ENCODE results near the gene LARGE1. TPM values are rescaled to one million over a fixed set of nuclear protein-coding genes. Genes with fewer than 3 reads are reported as not detected.

Gene LARGE1
- total RNA-seq, 1 experiment from 2014 or later, result 1.5 TPM

GRCh38 chr22:33807470-33807869, 112.8 kb downstream of the LARGE1 start:
- H3K27me3 ChIP-seq (ENCODE audit: insufficient read depth, low read length), result no peaks in the 10 kb centered on the region
- no peaks in the 10 kb centered on the region for H3K36me3 ChIP-seq (ENCODE audit: control insufficient read depth in 1 of 2, insufficient read depth in 2 of 2, low read length in 2 of 2)
- H3K79me2 ChIP-seq (ENCODE audit: insufficient read depth, low read length), result no peaks in the 10 kb centered on the region
- POLR2A ChIA-PET, result no interaction called here
- no peaks in the 10 kb centered on the region for H3K9me2 ChIP-seq (ENCODE audit: insufficient read depth)
- ATAC-seq, result no peak
- BruUV-seq (replicated peaks), result no TSS peak
- no peak overlapping the region for H3K4me3 ChIP-seq (replicated peaks in 1 of 2; ENCODE audit: low read depth in 1 of 2, low read length in 2 of 2)
- no peak overlapping the region for H3K9ac ChIP-seq (ENCODE audit: low read length)
- TF ChIP-seq EGR1 (IDR thresholded peaks at IDR 0.05; ENCODE audit: low read depth), result no peak
- TF ChIP-seq ZFX (IDR thresholded peaks at IDR 0.05), result no peak
- no peak for TF ChIP-seq ZNF274 (IDR thresholded peaks at IDR 0.05; ENCODE audit: low read depth, low read length)
- TF ChIP-seq CEBPB (IDR thresholded peaks at IDR 0.05; ENCODE audit: low read depth), result no peak
- no peak for TF ChIP-seq REST (IDR thresholded peaks at IDR 0.05; ENCODE audit: low read depth)
- TF ChIP-seq, protein P1, sequence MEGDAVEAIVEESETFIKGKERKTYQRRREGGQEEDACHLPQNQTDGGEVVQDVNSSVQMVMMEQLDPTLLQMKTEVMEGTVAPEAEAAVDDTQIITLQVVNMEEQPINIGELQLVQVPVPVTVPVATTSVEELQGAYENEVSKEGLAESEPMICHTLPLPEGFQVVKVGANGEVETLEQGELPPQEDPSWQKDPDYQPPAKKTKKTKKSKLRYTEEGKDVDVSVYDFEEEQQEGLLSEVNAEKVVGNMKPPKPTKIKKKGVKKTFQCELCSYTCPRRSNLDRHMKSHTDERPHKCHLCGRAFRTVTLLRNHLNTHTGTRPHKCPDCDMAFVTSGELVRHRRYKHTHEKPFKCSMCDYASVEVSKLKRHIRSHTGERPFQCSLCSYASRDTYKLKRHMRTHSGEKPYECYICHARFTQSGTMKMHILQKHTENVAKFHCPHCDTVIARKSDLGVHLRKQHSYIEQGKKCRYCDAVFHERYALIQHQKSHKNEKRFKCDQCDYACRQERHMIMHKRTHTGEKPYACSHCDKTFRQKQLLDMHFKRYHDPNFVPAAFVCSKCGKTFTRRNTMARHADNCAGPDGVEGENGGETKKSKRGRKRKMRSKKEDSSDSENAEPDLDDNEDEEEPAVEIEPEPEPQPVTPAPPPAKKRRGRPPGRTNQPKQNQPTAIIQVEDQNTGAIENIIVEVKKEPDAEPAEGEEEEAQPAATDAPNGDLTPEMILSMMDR (IDR thresholded peaks at IDR 0.05 in 2 of 3, conservative IDR thresholded peaks at IDR 0.05 in 1 of 3; ENCODE audit: borderline replicate concordance in 1 of 3, insufficient read depth in 1 of 3, low read depth in 2 of 3, low read length in 2 of 3), result no peak
- no peak for TF ChIP-seq SIN3A (IDR thresholded peaks at IDR 0.05; ENCODE audit: low read depth)
- no peak for TF ChIP-seq SP1 (IDR thresholded peaks at IDR 0.05; ENCODE audit: low read depth)
- no peak for TF ChIP-seq POLR2A (IDR thresholded peaks at IDR 0.05; ENCODE audit: borderline replicate concordance, extremely low read depth, insufficient read depth, insufficient read length)
- no peak for TF ChIP-seq FOSL1 (IDR thresholded peaks at IDR 0.05; ENCODE audit: low read depth)
- TF ChIP-seq, protein P2, sequence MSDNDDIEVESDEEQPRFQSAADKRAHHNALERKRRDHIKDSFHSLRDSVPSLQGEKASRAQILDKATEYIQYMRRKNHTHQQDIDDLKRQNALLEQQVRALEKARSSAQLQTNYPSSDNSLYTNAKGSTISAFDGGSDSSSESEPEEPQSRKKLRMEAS (IDR thresholded peaks at IDR 0.05), result no peak
- no peak for TF ChIP-seq EZH2 (IDR thresholded peaks at IDR 0.05)
- TF ChIP-seq CBX3 (IDR thresholded peaks at IDR 0.05; ENCODE audit: low read depth), result no peak
- H3K4me2 ChIP-seq (ENCODE audit: low read length), result no peak overlapping the region
- no peaks in the 10 kb centered on the region for H4K20me1 ChIP-seq (ENCODE audit: insufficient read depth)
- intact Hi-C loops (cut with micrococcal nuclease), result no loop called here
- no peaks in the 10 kb centered on the region for H3K4me1 ChIP-seq (ENCODE audit: control insufficient read depth in 1 of 2, insufficient read depth in 2 of 2, low read length in 2 of 2)
- RAD21 ChIA-PET (ENCODE audit: low non-redundant PET in 1 of 2, low total read pairs in 2 of 2, uncharacterized antibody in 2 of 2, unreplicated experiment in 2 of 2), result no interaction called here
- H3K9me3 ChIP-seq (ENCODE audit: control insufficient read depth in 1 of 2, insufficient read depth in 1 of 2, low read depth in 1 of 2, low read length in 2 of 2), result peaks cover 11 to 34% of the 10 kb centered on the region in 2 experiments; a peak in 2 of 4 replicates
- no peak for DNase-seq (ENCODE audit: low read depth, low spot score)
- CTCF ChIA-PET, result no interaction called here
- no peak overlapping the region for H3K27ac ChIP-seq (ENCODE audit: low read depth, low read length)
- H2AFZ ChIP-seq (ENCODE audit: low read depth, low read length, poor library complexity, severe bottlenecking), result no peak overlapping the region
